Measurements from ENCODE around the gene ABCA13.

Gene ABCA13

DNA sequence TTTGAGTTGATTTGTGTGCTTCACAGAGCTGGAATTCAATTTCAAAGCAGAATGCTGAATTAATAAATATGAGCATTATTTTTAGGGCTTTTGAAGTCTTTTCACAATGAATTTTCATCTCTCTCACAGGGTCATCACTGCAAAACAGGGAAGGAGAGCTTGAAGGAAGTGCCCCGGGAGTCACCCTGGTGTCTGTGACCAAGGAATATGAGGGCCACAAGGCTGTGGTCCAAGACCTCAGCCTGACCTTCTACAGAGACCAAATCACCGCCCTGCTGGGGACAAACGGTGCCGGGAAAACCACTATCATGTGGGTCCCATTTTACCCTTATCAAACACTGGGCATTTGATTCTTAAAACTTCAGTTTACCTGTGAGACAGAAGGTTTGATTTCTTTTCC is 217.7 kb downstream of the ABCA13 start:
- DNase-seq: no peak

DNA sequence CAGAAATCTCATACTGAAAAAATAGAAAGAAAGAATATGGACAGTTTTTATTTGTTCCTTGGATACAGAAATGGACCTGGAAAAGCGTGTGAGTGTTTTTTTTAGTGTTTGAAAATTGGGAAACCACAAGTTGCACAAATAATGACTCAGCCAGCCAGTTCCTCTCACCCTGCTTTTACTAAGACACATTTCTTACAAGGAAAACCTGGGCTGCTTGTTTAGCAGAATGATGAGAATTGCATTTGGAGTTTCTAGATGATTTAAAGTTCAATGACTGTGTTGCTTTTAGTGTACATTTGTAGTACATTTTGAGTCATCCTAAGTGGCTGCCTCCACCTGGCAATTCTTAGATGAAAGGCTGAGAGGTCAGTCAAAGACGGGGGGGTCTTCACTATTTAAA is 218.7 kb downstream of the ABCA13 start:
- no peak for DNase-seq

DNA sequence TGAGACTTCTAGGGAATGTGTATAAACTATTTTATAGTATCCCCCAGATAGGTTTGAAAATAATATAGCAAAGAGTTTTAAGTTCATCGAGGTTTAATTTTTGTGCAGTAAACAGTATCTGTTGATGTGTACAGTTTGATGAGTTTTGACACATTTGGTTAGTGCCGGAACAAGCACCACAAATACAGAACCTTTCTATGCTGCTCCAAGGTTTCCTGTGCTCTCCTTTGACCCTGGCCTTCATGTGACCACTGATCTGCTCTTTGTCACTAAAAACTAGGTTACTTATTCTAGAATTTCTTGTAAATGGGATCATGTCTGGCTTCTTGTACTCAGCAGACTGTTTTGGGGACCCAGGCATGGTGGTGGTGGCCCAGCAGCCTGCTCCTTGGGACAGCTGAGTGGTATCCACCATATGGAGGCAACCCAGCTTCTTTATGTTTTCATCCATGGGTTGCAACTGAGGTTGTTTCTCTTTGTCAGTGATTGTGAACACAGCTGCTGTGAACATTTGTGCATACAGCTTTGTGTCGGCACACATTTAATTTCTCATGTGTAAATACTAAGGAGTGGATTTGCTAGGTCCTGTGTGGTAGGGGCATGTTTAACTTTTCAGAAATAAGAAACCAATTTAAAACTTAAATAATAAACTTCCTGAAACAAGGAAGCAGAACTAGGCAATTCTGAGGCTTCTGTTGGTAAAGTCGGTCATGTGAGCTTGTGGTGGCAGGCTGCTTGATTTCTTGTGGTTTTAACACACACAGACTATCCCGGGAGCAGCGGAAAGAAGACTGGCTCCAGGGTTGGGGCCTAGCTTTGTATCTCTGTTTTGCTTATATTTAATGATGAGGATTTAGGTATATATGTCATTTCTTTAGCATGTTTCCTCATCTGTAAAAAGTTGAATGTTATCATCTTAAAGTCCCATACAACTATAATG is 219.4 kb downstream of the ABCA13 start:
- no peak for DNase-seq

DNA sequence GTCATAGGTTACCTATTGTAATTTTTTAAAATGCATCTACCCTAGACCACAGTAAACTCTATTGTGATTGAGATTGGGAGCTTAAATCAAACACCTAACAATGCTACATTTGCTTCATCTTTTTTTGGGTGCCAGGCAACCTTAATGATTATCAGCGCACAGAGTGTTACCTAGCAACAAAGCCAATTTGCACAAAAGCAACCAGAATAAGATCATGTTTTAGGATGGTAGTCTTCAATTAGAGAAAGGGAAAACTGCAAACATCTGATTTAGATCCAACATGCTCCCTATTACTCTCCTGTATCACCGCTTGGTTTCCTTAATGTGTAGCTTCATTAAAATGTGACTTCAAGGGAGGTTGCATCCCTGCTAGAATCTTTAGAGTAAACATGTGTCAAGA is 226.9 kb downstream of the ABCA13 start:
- DNase-seq: no peak

DNA sequence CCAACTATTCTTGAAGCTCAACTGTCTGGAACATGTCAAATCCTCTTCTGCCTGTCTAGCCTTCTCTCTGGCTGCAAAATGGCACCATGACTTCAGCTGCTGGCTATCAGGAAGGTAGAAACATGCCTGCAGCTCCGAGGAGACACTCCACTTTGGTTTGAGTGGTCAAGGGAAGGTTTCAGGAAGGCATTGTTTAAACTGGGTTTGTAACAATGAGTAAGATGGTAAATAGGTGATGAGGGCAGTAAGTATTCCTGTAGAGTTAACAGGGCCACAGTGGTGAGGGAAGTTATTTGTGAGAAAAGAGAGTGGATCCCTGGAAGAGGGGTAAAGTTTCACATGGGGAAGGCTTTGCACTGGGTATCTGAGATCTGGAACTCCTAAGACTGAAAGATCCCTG is 231.5 kb downstream of the ABCA13 start:
- no peak for DNase-seq

DNA sequence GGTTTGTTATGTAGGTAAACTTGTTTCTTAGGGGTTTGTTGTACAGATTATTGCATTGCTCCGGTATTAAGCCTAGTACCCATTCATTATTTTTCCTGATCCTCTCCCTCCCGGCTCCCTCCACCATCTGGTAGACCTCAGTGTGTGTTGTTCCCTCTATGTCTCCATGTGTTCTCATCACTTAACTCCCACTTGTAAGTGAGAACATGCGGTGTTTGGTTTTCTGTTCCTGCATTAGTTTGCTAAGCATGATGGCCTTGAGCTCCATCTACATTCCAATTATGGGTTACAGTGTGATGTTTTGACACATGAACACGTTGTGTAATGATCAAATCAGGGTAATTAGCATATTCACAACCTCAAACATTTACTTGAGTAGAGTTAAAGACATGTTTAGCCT is 237.5 kb downstream of the ABCA13 start:
- DNase-seq: no peak

DNA sequence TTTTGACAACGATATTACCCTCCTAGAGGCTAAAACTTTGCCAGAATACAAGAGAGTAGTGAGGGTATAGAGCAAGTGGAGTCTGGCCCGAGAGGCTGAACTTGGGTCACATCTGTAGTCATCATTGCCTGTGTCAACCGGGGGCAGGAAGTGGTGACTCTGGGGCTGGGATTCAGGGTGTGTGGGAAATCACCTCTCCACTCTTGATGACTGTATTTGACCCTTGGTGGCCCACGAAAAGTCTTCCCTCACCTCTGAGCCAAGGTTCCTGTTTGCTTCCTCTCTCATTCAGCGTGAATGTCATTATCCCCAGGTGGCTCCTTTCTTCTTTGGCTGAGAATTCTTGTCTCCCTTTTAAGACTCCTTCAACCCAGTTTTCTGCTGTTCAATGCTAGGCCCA is 240.4 kb downstream of the ABCA13 start:
- DNase-seq: no peak

DNA sequence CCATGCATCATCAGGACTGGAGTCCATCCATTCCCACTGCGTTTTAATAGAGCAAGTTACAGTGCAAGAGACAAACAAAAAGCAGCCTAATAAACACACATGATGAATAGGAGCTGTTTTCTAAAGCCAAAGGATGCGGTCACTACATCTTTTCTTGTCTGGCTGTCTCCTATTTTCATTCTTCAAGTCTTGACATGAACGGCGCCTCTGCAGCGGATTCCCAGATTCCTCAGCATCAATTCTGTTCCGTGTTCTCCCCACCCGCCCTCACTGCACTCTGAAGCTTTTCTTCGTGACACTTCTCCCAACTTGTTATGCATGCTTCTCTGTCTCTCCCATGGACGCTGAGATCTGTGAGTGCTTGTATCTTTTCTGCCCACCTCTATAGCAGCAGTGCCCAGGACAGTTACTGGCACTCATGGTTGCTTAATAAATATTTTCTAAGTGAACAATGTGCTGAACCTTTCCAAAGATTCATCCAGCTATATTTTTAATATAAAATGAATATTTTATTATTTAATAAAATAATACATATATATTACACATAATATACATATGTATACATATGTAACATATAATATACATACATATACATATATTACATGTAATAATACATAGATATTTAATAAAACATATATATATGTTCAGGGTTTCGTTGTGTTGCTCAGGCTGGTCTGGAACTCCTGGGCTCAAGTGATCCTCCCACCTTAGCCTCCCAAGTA is 242.9 kb downstream of the ABCA13 start:
- no peak for DNase-seq

DNA sequence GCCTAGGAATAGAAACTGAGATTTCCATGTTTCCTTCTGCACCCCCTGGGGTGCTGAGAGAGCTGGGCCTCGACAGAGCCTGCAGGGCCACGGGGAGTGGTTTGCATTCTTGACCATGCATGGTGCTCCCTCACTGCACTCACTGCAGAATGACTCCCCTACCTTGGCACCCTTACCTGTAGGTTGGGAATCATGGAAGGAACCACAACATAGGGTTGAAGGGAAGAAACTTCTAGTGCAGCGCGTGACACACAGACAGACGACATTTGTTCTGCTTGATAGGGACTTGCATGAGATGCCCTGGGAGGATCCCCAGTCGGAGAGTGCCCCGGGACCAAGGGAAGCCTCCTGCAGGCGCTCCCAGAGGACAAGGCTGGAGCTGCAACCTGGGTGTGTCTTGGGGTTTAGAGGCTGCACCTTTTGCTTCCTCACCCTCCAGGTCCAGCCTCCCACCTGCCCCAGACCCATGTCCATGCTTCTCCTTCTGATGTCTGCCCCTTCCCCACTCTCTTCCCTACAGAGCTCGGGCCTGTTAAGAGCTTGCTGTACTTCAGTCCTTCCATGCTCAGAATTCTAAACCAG is 245.2 kb downstream of the ABCA13 start:
- no peak for DNase-seq

DNA sequence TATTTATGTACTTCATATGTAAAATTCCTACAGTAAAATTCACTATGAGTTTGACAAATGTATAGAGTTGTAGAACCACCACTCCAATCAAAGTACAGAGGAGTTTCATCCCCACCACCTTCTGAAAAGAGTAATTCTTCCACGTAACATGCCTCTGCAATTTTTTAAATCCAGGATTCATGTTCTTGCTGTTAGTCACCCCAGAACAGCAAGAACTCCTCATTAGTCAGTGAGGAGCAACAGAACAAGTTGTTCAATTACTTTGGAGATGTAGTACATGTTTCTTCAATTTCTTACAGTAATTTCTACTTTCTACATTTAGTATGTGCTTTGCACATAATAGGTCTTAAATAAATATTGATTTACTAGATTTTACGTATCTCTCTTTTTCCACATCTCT is 248.1 kb downstream of the ABCA13 start:
- DNase-seq: no peak

DNA sequence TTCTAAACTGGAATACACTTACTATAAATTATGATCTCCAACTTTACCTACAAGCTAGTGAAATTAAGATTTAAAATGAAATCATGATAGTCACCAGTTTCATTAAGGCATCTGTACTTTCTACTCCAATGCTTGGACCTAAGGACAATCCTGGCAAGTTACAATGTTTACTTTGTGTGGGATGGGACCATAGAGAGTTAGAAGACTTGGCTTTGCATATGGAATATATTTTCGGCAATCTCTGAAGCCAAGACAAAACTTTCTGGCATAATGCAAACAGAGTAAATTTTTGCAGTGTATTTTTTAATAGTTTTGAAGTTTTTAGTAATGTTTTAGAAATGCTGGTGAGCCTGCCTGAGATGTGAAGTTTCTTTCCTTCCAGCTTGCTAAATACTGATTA is 248.9 kb downstream of the ABCA13 start:
- no peak for DNase-seq

DNA sequence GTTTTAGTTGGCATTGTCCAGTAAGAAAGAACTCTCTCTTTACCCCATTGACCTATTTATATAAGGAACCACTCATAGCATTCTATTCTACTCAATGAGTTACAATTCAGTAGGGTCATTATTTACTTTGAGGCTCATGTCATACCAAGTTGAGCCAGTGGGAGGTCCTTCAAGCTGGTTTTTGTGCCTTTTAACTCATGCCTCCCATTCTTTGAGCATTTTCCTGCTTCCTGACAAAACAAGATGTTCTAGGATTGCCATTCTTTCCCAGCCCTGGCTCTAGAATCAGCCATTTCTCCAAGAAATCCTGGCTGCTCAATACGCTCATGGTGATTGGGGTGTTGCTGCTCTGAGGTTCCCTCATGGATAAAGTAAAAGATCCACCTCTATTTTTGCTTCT is 250.1 kb downstream of the ABCA13 start:
- DNase-seq: no peak

DNA sequence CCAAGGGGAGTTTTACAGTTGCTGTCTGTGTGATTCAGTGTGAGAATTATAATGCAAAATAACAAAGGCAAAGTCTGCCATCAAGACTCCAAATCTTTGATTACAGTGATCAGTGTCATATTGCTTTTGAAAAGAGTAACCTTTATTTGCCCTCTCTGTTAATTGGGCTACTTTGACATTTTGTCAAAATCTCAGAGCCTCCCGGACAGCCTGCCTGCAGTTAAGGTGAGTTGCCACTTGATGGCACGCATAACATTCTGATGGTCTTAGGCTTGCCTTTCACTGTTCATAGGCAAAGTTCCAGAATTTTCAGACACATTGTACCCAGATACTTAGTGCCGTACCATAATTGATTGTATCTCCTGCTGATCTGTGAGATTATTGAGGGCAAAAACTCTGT is 253.5 kb downstream of the ABCA13 start:
- DNase-seq: no peak

DNA sequence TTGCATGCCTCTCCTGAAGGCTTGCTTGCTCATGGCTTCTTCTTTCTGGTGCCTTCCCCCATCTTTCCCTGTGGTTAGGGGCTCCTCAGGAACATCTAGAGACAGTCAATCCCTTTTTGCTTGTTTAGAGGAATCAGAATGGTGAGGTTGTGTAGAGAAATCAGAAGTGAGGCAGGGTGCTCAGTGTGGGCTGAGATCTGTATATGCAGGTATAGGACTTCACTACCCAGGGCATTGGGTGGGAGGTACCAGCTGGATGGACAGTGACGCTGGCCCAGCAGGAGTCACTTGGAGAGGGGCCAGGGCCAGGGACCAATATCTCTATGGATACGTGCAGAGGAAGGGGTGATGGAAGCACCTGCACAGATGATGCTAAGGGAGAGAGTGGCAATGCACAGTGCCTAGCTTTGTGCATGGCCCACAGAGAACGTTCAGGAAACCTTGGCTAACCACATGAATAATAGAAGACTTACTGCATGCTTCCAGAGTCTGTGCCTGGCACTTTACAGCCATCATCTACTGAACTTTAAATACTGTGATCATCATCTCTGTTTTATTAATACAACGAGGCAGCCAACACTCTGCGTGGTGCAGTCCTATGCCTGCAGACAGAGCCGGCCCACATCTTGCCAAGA is 255.2 kb downstream of the ABCA13 start:
- DNase-seq: no peak

DNA sequence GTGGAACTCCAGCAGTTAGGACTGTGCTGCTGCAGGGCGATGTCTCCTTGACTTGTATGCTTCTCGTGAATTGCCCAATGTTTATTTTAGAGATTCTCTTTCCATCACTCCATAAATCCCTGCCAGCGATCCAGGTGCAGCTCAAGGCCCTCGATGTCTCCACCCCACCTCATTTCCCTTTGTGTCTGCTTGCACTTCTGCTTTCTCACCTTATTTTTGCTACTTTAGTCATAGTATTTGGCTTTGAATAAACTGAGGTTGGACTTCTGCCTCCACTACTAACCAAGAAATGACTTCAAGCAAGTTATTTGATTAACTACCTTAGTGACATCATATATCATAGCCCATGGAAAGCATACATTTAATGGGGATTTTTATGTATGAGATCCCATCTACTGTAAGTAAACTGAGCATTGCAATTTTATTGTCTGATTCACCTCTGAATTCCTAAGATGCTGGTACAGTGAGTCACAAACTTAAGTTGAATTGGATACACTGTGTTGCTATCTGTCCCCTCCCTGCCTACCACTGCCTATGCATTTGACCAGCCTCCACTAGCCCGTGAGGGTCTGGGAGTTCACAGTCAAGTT is 255.8 kb downstream of the ABCA13 start:
- DNase-seq: no peak

DNA sequence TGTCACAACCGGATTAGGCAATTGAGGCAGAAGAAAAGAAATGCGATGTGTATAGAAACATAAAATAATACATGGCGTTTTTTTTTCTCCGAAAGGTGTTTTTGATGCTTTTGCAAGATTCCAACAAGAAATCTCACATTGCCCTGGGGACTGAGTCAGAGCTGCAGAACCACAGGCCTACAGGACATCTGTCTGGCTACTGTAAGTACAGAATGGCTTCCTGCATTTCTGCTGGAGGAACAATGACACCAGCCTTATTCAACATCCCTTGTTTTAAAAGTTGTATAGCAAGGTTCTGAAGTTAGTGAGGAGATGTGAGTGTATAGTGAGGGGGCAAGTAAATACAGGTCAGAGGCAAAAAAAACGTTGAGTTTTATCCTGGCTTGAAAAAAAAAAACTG is 256.4 kb downstream of the ABCA13 start:
- DNase-seq: no peak

DNA sequence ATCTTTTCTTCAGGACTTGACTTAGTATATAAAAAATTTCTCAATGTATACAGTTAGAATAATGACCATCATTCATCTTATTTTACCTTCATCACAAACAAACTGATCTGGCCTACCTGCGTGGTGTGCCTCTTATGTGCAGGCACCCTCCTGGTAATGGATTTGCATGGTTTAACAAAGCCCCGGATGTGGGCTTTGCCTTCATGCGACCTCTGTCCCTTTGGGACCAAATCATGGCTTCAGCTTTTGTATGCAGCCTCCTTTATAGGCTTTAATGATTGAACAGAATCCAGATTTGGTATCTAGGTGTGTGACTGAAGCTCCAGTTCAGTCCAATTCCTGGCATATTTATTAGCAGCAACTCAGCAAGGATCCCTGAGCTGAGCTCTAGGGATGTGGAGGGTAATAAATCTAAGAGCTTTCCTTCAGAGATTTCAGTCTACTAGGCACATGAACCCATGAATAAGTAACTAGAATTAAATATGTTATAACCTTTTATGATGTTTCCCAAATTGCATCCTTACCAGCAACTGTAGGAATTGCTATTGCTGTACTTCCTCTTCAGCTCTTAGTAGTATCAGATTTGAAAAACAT is 256.9 kb downstream of the ABCA13 start:
- no peak for DNase-seq

DNA sequence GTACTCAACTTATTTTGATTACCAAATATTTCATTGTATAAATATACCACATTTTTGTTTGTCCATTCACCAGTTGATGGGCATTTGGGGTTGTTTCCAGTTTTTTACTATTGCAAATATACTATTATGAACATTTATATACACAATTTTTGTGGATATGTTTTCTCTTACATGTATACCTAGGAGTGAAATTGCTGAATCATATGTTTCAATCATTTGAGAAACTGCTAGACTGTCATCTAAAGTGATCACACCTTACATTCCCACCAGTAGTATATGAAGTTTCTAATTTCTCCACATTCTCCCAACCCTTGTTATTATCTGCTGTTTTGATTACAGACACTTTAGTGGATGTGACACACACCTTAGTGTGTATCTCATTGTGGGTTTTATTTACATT is 257.9 kb downstream of the ABCA13 start:
- no peak for DNase-seq

DNA sequence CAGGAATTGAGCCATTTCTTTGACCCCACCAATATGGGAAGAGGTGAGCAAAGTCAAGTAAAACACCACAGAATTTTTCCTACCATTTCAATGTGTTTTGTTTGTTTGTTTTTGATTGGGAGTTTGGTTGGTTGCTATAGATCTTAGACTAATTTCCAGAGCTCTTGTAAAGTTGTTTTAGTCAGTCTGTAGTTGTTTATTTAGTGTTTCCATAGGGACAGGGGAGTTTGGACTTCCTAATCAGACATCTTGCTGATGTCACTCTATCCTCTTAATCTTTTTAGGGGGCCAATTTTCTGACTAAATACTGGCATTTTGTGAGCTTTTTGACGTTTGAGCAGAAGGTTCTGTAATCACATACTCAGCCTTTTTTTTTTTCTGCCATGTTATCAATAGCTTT is 266.9 kb downstream of the ABCA13 start:
- DNase-seq: no peak

DNA sequence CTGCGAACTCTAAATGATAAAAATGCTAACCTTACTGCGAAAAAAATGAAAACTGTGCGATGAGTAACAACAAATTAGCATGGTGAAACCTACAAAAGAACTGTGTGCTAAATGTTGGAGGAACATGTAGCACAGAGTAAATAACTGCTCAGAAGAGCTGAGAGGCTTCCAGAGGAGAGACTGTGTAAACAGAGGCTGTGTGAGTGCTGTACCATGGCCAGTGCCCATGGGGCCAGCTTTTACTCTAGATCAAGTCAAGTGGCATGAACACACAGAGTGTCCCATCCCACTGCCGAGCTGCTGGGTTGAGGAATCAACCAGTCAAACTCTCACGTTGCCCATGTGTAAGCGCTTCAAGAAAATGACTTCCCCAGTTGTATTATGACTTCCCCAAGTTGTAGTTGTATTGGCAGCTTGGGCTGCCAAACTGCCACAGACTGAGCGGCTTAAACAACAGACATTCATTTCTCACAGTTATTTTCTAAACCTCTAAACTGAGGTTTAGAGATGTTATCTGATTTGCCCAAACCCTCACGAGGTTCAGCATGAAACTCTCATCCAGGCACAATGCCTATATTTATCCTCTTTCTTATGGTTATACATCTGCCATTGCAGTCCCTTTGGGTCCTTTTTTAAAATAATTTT is 270.7 kb downstream of the ABCA13 start:
- DNase-seq: no peak

DNA sequence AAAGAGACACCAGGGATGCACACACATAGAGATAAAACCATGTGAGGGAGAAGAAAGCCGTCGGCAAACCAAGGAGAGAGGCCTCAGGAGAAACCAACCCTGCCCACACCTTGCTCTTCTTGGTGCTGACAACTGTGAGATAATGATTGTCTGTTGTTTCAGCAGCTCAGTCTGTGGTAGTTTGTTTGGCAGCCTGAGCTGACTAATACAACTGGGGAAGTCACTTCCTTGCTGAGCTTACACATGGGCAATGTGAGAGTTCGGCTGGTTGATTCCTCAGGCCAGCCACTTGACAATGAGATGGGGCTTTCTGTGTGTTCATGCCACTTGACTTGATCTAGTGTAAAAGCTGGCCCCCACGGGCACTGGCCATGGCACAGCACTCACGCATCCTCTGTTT is 271.8 kb downstream of the ABCA13 start:
- DNase-seq: no peak

DNA sequence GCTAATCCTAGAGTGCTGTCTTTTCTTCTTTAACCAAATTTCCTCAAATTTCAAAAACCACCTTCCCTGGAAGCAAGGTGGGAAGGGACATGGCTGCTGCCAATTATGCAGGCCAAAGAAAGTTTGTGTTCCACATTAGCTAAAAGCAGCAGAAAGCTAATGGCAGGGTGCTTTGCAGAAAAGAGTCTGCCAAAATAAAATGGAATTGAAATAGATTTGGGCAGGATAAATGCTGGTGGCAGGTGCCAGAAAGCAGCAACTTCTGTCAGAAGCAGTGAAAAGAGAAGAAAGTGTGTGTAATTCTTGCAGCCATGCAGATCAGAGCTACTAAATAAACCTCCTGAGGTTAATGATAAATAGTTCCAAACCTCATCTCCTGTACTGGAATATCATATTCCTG is 275.5 kb downstream of the ABCA13 start:
- no peak for DNase-seq
